HG03025 (cell line): ENCODE measurements around the gene SCN3B.

Source experiments
- ATAC-seq: cut with Tn5 transposase; IDR thresholded peaks from one replicate; pipeline ENCODE4 v1.9.1; 2021; ENCODE audit warnings: mild to moderate bottlenecking, moderate library complexity; ENCODE audit not compliant: unreplicated experiment, low FRiP score

Gene SCN3B

DNA sequence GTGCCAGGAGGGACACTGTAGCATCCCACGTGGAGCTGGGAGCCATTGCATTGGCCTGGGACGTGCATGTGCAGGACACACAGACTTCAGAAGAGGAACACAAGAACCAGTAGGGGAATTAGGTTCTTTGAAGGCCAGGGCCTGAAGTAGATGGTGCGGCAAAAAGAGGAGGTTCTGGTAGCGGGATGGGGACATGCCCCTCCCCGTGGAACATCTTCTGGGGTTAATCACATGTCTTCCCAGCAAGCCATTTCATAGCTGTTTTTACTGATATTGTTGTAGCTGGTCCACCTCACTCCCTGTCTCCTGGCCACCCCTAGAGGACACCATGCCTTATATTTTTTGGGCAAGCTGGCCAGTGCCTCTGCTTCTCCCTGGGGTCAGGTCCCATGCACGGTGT, 74.3 kb downstream of the SCN3B start:
- ATAC-seq: no peak

DNA sequence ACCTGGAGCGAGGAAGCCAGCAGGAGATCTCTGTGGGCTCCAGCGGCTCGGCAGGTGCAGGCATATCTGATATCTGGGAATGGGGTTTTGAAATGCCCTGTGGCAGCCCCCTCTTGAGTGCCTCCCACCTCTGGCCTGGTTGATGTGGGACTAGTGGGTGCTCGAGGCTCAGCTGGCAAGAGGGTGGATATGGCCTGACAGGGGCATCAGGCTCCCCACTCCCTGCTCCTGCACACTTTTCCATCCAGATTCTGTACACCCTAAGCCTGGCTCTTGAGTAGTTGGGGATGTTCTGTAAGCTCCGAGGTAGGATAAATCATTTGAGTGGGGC, 75.0 kb downstream of the SCN3B start:
- no peak for ATAC-seq
